ENCODE measurements around the gene LARP4B. TPM values are rescaled to one million over a fixed set of nuclear protein-coding genes. Genes with fewer than 3 reads are reported as not detected.

The LARP4B gene
- total and polyA plus RNA-seq, 8 donors = 45.1 to 122 (median 54.4) TPM

- Histone ChIP-seq H3K27ac (no peak overlapping the region), H3K4me3 (no peak overlapping the region), H3K4me1 (no peaks in the 10 kb centered on the region), H3K27me3 (peaks cover 0 to 15% of the 10 kb centered on the region in 2 donors), H3K36me3 (no peaks in the 10 kb centered on the region), H3K9me3 (no peaks in the 10 kb centered on the region)
- intact Hi-C loops (cut with DNase I) = no loop called here
- DNase-seq (peak in 1 of 4 donors; percentile 68), ATAC-seq (peak; percentile 16)
- TF ChIP-seq, protein P1, sequence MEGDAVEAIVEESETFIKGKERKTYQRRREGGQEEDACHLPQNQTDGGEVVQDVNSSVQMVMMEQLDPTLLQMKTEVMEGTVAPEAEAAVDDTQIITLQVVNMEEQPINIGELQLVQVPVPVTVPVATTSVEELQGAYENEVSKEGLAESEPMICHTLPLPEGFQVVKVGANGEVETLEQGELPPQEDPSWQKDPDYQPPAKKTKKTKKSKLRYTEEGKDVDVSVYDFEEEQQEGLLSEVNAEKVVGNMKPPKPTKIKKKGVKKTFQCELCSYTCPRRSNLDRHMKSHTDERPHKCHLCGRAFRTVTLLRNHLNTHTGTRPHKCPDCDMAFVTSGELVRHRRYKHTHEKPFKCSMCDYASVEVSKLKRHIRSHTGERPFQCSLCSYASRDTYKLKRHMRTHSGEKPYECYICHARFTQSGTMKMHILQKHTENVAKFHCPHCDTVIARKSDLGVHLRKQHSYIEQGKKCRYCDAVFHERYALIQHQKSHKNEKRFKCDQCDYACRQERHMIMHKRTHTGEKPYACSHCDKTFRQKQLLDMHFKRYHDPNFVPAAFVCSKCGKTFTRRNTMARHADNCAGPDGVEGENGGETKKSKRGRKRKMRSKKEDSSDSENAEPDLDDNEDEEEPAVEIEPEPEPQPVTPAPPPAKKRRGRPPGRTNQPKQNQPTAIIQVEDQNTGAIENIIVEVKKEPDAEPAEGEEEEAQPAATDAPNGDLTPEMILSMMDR (IDR thresholded peaks at IDR 0.05) = no peak
Observed at GRCh38 chr10:775245-776075, 156.0 kb downstream of the LARP4B start.

GRCh38 chr10:774661-775244 is 156.8 kb downstream of the LARP4B start:
- intact Hi-C loops (cut with DNase I) = no loop called here
- DNase-seq = peak in 1 of 4 donors; percentile 70
- Histone ChIP-seq H3K4me3 (no peak overlapping the region), H3K4me1 (no peaks in the 10 kb centered on the region), H3K9me3 (peaks cover 0 to under 1% of the 10 kb centered on the region in 2 donors), H3K36me3 (no peaks in the 10 kb centered on the region), H3K27ac (no peak overlapping the region), H3K27me3 (peaks cover 0 to 15% of the 10 kb centered on the region in 2 donors)
- TF ChIP-seq, protein P1 (IDR thresholded peaks at IDR 0.05) = no peak
- ATAC-seq = no peak

GRCh38 chr10:774223-774622 is 157.3 kb downstream of the LARP4B start:
- Histone ChIP-seq H3K27me3 (peaks cover 0 to 15% of the 10 kb centered on the region in 2 donors), H3K36me3 (no peaks in the 10 kb centered on the region), H3K4me3 (no peak overlapping the region), H3K4me1 (no peaks in the 10 kb centered on the region), H3K27ac (no peak overlapping the region), H3K9me3 (peaks cover 0 to 6% of the 10 kb centered on the region in 2 donors)
- TF ChIP-seq, protein P1 (IDR thresholded peaks at IDR 0.05) = no peak
- intact Hi-C loops (cut with DNase I) = no loop called here
- ATAC-seq = no peak
- peak in 1 of 4 donors; percentile 55 for DNase-seq

GRCh38 chr10:773562-774161 is 157.8 kb downstream of the LARP4B start:
- intact Hi-C loops (cut with DNase I) = no loop called here
- no peak overlapping the region for H3K27ac ChIP-seq
- no peak for ATAC-seq
- no peak overlapping the region for H3K4me3 ChIP-seq
- TF ChIP-seq, protein P1 (IDR thresholded peaks at IDR 0.05) = no peak
- no peaks in the 10 kb centered on the region for H3K36me3 ChIP-seq
- H3K4me1 ChIP-seq = no peaks in the 10 kb centered on the region
- DNase-seq = peak in 1 of 4 donors; percentile 69
- H3K9me3 ChIP-seq = peaks cover 0 to 8% of the 10 kb centered on the region in 2 donors
- peaks cover 0 to 10% of the 10 kb centered on the region in 2 donors for H3K27me3 ChIP-seq

GRCh38 chr10:772227-772637 is 159.3 kb downstream of the LARP4B start:
- peak in 1 of 4 donors; percentile 64 for DNase-seq

More at GRCh38 chr10:772227-772637, 159.3 kb downstream of the LARP4B start:
- no peaks in the 10 kb centered on the region for H3K4me1 ChIP-seq
- H3K27ac ChIP-seq = no peak overlapping the region
- no peak for ATAC-seq
- no peaks in the 10 kb centered on the region for H3K36me3 ChIP-seq
- peaks cover 0 to 21% of the 10 kb centered on the region in 2 donors for H3K9me3 ChIP-seq
- peaks cover 0 to 9% of the 10 kb centered on the region in 2 donors for H3K27me3 ChIP-seq
- intact Hi-C loops (cut with DNase I) = no loop called here
- no peak overlapping the region for H3K4me3 ChIP-seq
- TF ChIP-seq, protein P1 (IDR thresholded peaks at IDR 0.05) = no peak
